ENCODE results near the gene CHST4. TPM values are rescaled to one million over a fixed set of nuclear protein-coding genes. Genes with fewer than 3 reads are reported as not detected.

CHST4 gene
- total RNA-seq, 1 donor from 2014 or later, result 0.38 TPM

GRCh38 chr16:71585318-71585703 lies 59.1 kb downstream of the CHST4 start:
- Histone ChIP-seq H3K27ac (no peak overlapping the region), H3K27me3 (no peaks in the 10 kb centered on the region), H3K4me1 (no peaks in the 10 kb centered on the region), H3K36me3 (no peaks in the 10 kb centered on the region), H3K4me3 (no peak overlapping the region), H3K9me3 (no peaks in the 10 kb centered on the region)
- intact Hi-C loops (cut with DNase I), result no loop called here
- no peak for TF ChIP-seq CTCF (IDR thresholded peaks at IDR 0.05)
- DNase-seq (no peak), ATAC-seq (peak; percentile 34)

Other genes with a start within 250 kb of the CHST4 start
- 21.6 TPM for gene CMTR2, start 237.0 kb upstream of the CHST4 start, total RNA-seq
- 4.6 TPM for gene CALB2, start 167.7 kb upstream of the CHST4 start, total RNA-seq
- gene TLE7, start 84.4 kb upstream of the CHST4 start, total RNA-seq, result not detected
- 7.3 TPM for gene ZNF23, start 64.2 kb upstream of the CHST4 start, total RNA-seq
- gene ZNF19, start 37.1 kb upstream of the CHST4 start, total RNA-seq, result 11.4 TPM
- gene TAT, start 50.7 kb downstream of the CHST4 start, total RNA-seq, result not detected
- gene MARVELD3, start 99.8 kb downstream of the CHST4 start, total RNA-seq, result 6.9 TPM
- 9.3 TPM for gene PHLPP2, start 198.3 kb downstream of the CHST4 start, total RNA-seq

Data from upper lobe of right lung (tissue), 1 donor.